HG03442 (cell line): ENCODE data around the gene CEP170.
"Not testable (repeated sequence)": the region's sequence is repeated elsewhere in the genome, so short reads cannot be mapped to it uniquely, and the experiment has no call there.

ENCODE experiments used
- ATAC-seq: cut with Tn5 transposase; IDR thresholded peaks from one replicate; pipeline ENCODE4 v1.9.1; 2021; ENCODE audit warnings: mild to moderate bottlenecking, moderate library complexity; ENCODE audit not compliant: unreplicated experiment

Gene CEP170

GRCh38 chr1:243236604-243237252 is 18.4 kb downstream of the CEP170 start:
- peak; percentile 58 for ATAC-seq

GRCh38 chr1:243234978-243235647 is 20.0 kb downstream of the CEP170 start:
- ATAC-seq, result no peak

- ATAC-seq, result no peak
These were observed 21.2 kb downstream of the CEP170 start for GRCh38 chr1:243233908-243234307.

GRCh38 chr1:243230914-243231313 is 24.2 kb downstream of the CEP170 start:
- no peak for ATAC-seq

DNA sequence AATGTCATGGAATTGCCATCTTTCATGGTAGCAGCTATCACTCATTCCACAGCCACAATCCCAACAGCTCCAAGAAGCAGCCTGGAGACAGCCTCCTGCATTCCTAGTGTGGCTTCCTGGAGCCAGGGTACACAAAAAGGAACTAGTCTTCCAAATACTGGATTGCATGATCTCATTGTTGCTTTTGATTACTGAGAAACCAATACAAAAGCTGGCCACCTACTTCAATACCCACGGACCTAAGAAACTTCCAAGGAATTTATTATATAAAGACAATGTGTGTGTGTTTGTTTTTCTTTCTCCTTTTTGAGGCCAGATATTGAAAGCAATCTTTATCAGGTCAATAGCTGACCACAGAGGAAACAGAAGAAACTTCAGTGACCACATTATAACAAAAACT is 25.6 kb downstream of the CEP170 start:
- no peak for ATAC-seq

DNA sequence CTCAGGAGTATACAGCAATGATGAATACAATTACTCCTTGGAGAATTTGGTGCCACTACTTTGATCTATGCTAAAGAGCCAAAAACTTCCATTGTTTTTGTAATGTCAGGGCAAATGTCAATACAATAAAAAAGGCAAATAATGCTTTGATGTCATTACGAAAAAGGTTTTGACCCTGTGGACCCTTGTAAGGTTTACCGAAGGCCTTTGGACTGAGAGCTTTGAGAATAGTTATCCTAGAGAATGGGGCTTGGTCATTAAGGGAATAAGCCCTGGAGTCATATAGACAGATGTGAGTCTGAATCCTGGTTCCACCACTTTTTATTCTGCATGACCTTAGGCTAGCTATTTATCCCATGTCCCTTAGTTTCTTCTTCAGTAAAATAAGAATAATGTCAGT is 27.5 kb downstream of the CEP170 start:
- no peak for ATAC-seq

DNA sequence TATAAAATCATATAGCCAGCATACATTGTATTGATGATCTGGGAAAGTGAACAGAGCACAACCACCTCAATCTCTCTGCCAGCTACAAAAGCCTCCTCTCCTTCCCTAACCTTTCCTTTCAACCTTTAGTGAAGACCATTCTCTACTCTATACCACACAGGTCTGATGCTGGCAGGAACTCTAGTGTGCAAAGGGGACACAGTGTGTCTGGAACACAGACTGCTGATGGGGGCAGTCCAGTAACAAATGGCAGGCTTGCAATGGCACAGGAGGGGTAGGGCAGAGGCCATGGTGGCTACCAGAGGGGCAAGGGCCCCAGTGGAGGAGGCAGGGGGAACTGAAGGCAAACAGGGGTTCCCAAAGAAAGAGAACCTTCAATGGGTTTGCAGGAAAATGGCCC is 37.0 kb downstream of the CEP170 start:
- ATAC-seq, result no peak

- ATAC-seq, result no peak
These were observed 37.7 kb downstream of the CEP170 start for GRCh38 chr1:243217349-243217748.

GRCh38 chr1:243216741-243217140 is 38.3 kb downstream of the CEP170 start:
- no peak for ATAC-seq

- ATAC-seq, result not testable (repeated sequence)
These were observed 39.7 kb downstream of the CEP170 start for GRCh38 chr1:243215276-243215875.

- ATAC-seq, result no peak
These were observed 41.9 kb downstream of the CEP170 start for GRCh38 chr1:243213045-243213787.

DNA sequence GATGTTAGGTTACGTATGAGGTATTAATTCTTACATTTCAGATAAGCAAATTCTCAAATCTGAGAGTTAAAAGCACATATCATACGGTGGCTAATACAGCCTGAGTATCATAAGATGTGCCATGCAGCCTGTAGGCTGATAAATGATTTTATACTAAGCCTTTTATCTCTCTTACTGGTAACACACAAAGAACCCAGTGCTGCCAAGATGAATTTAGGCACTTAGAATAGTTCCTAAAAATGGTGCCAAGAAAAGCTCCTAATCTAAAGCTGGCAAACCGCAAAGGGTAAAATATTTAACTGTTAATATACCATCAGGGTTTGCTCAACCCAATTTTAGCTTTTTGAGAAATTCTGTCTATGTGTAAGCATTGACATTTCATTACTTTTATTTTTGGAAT is 43.1 kb downstream of the CEP170 start:
- not testable (repeated sequence) for ATAC-seq

GRCh38 chr1:243205026-243205501 is 50.0 kb downstream of the CEP170 start:
- ATAC-seq, result not testable (repeated sequence)

GRCh38 chr1:243204336-243204735 is 50.7 kb downstream of the CEP170 start:
- ATAC-seq, result not testable (repeated sequence)

GRCh38 chr1:243203196-243203595 is 51.9 kb downstream of the CEP170 start:
- not testable (repeated sequence) for ATAC-seq

GRCh38 chr1:243201316-243201715 is 53.8 kb downstream of the CEP170 start:
- not testable (repeated sequence) for ATAC-seq

GRCh38 chr1:243197524-243197923 is 57.6 kb downstream of the CEP170 start:
- not testable (repeated sequence) for ATAC-seq

- ATAC-seq, result not testable (repeated sequence)
These were observed 61.8 kb downstream of the CEP170 start for GRCh38 chr1:243193330-243193729.

DNA sequence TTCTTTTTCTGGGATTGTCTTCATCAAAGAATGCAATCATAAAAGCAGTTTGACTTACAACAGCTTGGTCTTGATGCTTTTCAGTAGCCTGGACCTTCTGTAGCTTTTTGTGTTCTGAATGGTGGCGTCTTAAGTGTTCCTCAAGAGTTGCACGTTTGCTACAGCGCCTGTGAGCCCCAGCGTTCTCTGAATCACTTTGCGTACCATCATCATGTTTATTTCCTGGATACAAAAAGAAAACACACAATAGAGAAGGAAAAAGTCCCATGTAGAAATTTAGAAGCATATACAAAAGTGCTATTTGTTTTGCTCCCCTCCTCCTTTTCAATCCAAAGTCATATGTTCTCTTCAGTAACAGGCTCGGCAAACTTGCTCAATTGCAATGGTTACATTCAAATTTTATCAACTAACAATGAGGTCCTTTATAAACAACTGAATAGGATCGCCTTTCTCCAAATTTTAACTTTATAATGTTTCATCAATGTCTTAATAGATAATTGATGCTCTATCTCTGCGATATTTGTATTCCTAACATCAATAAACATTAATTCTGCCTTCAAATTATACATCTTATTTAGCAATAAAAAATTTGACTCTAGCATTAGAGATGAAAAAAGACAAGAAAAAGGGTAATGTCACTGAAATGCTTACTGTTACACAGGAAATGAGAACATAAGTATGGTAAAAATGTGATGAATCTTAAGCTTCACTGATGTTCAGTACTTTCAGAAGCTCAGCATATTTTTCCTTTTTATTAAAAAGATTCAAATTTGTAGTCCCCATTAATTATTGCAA is 68.7 kb downstream of the CEP170 start:
- not testable (repeated sequence) for ATAC-seq

DNA sequence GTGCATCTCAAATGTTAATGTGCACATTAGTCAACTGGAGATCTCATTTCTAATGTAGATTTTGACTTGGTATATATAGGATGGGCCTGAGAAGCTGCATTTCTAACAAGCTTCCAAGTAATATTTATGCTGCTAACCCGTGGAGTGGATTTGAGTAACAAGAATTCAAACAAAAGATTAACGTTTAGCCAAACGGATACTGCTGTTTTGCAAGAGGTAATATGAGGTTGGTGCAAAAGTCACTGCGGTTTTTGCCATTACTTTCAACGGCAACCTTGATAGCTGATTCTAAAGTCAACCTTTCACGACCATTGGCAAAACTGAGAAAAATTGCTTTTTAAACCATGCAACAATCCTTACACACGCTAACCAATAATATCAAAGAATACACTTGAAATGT is 70.3 kb downstream of the CEP170 start:
- ATAC-seq, result not testable (repeated sequence)
